BLaER1 (cell line): ENCODE data around the gene GRIFIN.
A peak's percentile ranks its signal among the peaks of the same experiment; 100 is the strongest.

Experiments used
- H3K27ac ChIP-seq: shearing (Covaris generic); formaldehyde crosslinking; 2 replicates; pipeline ENCODE4 v1.8.1; 2022
- H3K27me3 ChIP-seq: shearing (Covaris generic); formaldehyde crosslinking; 2 replicates; pipeline ENCODE4 v1.8.1; 2022
- H3K36me3 ChIP-seq: shearing (Covaris generic); formaldehyde crosslinking; 2 replicates; pipeline ENCODE4 v1.8.1; 2022
- H3K4me1 ChIP-seq: shearing (Covaris generic); formaldehyde crosslinking; 2 replicates; pipeline ENCODE4 v1.8.1; 2022
- H3K4me2 ChIP-seq: shearing (Covaris generic); formaldehyde crosslinking; 2 replicates; pipeline ENCODE4 v1.8.1; 2022
- H3K4me3 ChIP-seq: shearing (Covaris generic); formaldehyde crosslinking; 2 replicates; pipeline ENCODE4 v1.8.1; 2022
- H3K9ac ChIP-seq: shearing (Covaris generic); formaldehyde crosslinking; 2 replicates; pipeline ENCODE4 v1.8.1; 2022
- H3K9me3 ChIP-seq: shearing (Covaris generic); formaldehyde crosslinking; 2 replicates; pipeline ENCODE4 v1.8.1; 2022
- H4K20me1 ChIP-seq: shearing (Covaris generic); formaldehyde crosslinking; 2 replicates; pipeline ENCODE4 v1.8.1; 2022
- Cebpa-rat ChIP-seq: shearing (Covaris generic); IDR thresholded peaks from 2 replicates; pipeline ENCODE4 v1.8.1; 2022

GRIFIN gene

DNA sequence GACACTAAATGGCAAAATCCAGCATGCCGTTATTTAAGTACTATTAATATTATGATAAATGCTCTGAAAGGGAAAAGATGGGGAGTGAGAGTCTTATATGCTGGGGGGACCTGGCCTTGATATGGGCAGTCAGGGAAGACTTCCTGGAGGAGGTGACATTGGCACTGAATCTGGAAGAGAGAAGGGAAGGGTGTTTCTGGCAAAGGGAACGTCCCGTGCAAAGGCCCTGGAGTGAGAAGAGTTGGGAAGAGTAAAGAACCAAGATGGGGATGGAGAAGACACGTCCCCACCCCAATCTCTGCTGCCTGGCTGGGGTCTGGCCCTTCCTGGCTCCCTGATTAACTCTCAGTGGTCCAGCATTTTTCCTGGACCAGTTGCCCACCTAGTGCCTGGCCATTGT, 5.0 kb upstream of the GRIFIN start:
- Histone ChIP-seq H3K4me2 (no peak overlapping the region), H3K9me3 (no peaks in the 10 kb centered on the region; the same call in 1 of the 2 replicates), H3K27me3 (no peaks in the 10 kb centered on the region), H3K4me3 (no peak overlapping the region), H3K36me3 (no peaks in the 10 kb centered on the region), H3K9ac (no peak overlapping the region), H4K20me1 (no peaks in the 10 kb centered on the region), H3K27ac (0 out of 2 replicates have a peak overlapping the region, but pooled peaks have one; percentile 4), H3K4me1 (peaks cover 71% of the 10 kb centered on the region)
- no peak for TF ChIP-seq Cebpa-rat

DNA sequence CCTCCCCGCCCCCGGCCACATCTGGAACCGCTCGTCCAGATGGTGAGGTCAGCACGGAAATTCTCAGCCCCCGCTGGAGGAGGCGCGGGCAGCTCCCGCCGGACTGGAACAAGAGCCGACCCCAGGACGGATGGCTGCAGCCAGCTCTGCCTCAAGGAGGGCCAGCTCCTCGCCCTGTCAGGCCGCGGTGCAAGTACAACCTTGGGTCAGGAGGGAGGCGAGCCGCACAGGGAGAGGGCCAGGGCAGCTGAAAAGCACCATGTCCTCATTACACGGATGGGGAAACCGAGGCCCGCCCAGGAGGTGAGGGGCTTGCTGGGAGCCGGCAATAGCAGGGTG, 3.8 kb upstream of the GRIFIN start:
- no peak overlapping the region for H3K27ac ChIP-seq
- H3K4me3 ChIP-seq = no peak overlapping the region
- H3K4me2 ChIP-seq = peak overlapping the region; percentile 93; the same call in 1 of the 2 replicates
- no peaks in the 10 kb centered on the region; the same call in 1 of the 2 replicates for H3K9me3 ChIP-seq
- H3K27me3 ChIP-seq = no peaks in the 10 kb centered on the region
- no peaks in the 10 kb centered on the region for H4K20me1 ChIP-seq
- no peak for TF ChIP-seq Cebpa-rat
- no peak overlapping the region; the same call in 1 of the 2 replicates for H3K9ac ChIP-seq
- H3K4me1 ChIP-seq = peaks cover 70% of the 10 kb centered on the region
- H3K36me3 ChIP-seq = no peaks in the 10 kb centered on the region

DNA sequence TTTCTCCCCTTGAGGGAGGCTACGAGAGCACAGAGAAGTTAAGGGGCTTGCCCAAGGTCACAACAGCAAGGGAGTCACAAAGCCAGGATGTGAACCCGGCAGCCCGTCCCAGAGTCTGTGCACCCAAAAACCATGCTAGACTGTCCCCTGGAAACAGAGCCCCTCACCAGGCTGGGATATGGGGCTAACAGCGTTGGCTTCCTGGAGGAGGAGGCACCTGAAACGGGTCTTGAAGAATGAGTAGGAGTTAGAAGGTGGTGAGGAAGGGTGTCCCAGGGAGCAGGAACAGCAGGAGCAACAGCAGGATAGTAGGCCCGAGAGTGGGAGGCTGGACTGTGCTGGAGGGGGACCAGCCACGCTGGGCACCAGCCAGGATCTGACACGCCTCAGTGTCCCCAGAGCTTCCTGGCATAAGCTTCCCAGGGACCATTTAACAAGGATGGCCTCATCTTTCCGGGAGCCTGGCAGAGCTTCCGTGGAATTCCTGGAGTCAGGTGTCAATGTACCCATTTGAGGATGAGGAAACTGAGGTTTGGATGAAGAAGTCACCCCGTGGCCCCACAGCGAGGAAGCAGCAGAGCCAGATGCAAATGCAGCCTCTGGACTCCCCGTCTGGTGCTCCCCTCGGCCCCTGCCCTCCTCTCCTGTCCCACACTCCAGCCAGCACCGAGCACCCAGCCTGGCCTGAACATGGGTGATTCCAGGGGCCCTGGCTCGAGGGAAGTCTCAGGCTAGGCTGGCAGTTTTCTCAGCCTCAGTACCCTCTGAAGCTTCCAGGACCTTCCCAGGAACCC, 3.3 kb upstream of the GRIFIN start:
- no peak for TF ChIP-seq Cebpa-rat
- no peak overlapping the region for H3K4me3 ChIP-seq
- H3K9ac ChIP-seq = no peak overlapping the region; the same call in 1 of the 2 replicates
- no peaks in the 10 kb centered on the region for H3K27me3 ChIP-seq
- H3K27ac ChIP-seq = no peak overlapping the region
- peaks cover 69% of the 10 kb centered on the region for H3K4me1 ChIP-seq
- H3K9me3 ChIP-seq = no peaks in the 10 kb centered on the region; the same call in 1 of the 2 replicates
- H3K36me3 ChIP-seq = no peaks in the 10 kb centered on the region
- no peaks in the 10 kb centered on the region for H4K20me1 ChIP-seq
- H3K4me2 ChIP-seq = peak overlapping the region; percentile 93

DNA sequence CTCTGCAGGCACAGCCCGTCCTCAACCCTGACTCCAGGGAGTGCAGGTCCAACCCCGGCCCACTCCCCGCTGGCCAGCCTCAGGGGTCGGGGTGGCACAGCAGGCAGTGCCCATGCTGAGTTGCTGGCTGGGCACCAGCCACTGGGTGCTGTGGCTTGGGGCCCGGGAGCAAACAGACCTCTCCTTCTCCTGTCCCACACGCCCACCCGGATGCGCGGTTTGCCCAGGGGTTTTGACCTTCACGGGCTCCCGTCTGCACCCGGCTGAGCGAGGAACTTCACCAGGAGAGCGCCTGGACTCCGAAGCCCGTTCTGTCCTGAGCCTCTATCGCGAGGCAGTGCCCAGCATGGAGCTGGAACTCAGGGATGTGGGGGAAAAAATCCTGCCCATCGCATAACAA, 2.6 kb upstream of the GRIFIN start:
- Histone ChIP-seq H3K4me2 (peak overlapping the region; percentile 93), H3K4me1 (peaks cover 67% of the 10 kb centered on the region), H3K27me3 (no peaks in the 10 kb centered on the region), H3K9ac (0 out of 2 replicates have a peak overlapping the region, but pooled peaks have one; percentile 24), H3K4me3 (no peak overlapping the region), H3K9me3 (no peaks in the 10 kb centered on the region; the same call in 1 of the 2 replicates), H3K27ac (peak overlapping the region; percentile 49), H4K20me1 (no peaks in the 10 kb centered on the region), H3K36me3 (no peaks in the 10 kb centered on the region)
- no peak for TF ChIP-seq Cebpa-rat

DNA sequence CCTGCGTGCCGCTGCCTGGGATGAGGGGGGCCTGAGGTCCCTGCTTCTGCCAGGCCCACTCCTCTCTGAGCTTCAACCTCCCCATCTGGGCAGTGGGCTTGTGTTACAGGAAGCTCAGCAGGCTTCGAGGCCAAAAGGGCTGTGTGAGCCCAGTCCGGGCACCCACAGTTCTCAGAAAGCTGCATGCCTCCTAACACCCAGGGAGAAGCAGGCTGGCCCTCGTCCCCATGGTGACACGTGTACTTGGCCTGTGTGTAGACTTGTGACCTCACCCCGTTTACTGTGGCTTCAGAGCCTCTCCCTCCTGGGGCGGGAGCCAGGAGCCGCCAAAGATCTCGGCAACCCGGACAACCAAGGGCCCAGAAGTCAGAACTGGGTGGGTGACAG, 2.2 kb upstream of the GRIFIN start:
- Histone ChIP-seq H3K27me3 (no peaks in the 10 kb centered on the region), H3K27ac (peak overlapping the region; percentile 49), H3K4me1 (peaks cover 65% of the 10 kb centered on the region), H4K20me1 (no peaks in the 10 kb centered on the region), H3K9ac (peak overlapping the region; percentile 54), H3K4me2 (peak overlapping the region; percentile 93), H3K9me3 (no peaks in the 10 kb centered on the region; the same call in 1 of the 2 replicates), H3K36me3 (no peaks in the 10 kb centered on the region), H3K4me3 (peak overlapping the region; percentile 17)
- no peak for TF ChIP-seq Cebpa-rat

DNA sequence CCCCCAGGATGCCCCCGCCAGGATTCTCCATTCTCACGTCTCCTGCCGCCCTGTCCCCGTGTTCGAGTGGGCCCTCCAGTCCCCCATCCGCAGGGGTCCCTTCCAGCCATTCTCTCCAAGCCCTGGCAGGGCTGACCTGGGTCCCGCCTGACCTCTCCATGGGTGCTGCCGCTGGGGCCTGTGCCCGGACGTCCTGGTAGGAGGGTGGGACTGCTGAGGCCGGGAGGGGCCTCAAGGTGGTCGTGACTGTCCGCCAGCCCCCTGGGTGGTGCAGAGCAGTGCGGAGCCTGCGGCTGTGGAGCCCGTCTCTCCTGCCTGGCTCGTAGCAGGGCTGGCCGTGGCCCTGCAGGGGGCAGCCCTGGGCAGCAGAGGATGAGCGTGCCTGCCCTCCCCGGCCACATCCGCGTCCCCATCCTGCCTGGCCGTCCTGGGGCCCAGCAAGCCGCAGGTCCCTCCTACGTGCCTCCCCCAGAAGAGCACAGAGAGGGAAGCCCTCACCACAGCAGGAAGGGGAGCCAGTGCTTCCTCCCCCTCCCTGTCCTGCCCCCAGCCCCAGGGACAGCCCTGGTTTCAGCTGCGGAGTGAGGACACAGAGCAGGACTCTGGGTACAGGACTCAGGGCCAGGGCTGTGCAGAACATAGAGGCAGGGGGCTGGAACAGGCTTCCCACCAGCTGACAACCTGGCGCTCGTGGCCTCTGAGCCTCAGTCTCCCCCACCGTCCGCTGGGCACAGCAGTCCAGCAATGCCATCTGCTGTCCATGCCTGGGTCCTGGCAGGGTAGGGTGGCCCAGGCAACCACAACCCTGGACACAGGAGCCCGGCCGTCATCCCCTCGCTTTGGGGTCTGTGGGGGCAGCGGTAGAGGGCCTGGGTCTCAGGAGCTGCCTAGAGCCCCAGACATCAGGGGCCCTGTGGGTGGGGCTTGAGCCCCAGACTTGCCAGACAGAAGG, 1.5 kb upstream of the GRIFIN start:
- peak overlapping the region; percentile 93 for H3K4me2 ChIP-seq
- H3K4me3 ChIP-seq = peak overlapping the region; percentile 17
- no peaks in the 10 kb centered on the region for H4K20me1 ChIP-seq
- H3K9ac ChIP-seq = peak overlapping the region; percentile 54
- H3K4me1 ChIP-seq = peaks cover 67% of the 10 kb centered on the region
- peak overlapping the region; percentile 49 for H3K27ac ChIP-seq
- H3K27me3 ChIP-seq = no peaks in the 10 kb centered on the region
- TF ChIP-seq Cebpa-rat = no peak
- no peaks in the 10 kb centered on the region for H3K36me3 ChIP-seq
- no peaks in the 10 kb centered on the region for H3K9me3 ChIP-seq

DNA sequence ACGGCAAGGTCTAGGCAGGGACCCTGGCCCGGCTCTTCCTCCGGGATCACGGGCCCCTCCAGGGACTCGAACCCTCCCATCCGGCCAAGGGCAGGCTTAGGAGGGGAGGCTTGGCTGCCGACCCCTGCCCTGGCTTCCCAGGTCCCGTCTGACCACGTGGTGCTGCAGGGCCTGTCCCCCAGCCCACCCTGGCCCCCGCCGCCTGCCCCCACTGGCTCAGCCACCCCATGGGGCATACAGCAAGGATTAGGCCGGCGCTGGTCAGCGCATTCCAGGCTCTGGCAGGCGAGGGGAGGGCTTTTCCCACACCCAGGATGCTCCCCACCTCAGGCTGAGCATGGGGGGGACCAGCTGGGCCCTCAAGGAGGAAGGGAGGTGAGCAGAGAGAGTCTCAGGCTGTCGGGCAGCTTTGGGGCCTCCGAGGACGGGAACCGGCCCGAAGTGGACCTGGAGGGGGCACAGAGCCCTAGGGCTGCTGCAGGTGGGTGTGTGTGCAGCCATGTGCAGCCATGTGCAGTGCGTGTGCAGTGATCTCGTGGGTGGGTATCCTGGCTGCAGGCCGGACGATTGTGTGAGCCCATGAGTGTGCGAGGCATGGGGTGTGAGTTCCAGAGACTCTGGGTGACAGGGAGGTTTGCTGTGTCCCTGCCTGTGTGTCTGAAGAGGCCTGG, 713 bp upstream of the GRIFIN start:
- Histone ChIP-seq H3K4me2 (peak overlapping the region; percentile 93), H3K4me1 (peaks cover 71% of the 10 kb centered on the region), H3K27ac (peak overlapping the region; percentile 49; the same call in 1 of the 2 replicates), H3K9ac (peak overlapping the region; percentile 54), H3K36me3 (no peaks in the 10 kb centered on the region), H3K4me3 (peak overlapping the region; percentile 17; the same call in 1 of the 2 replicates), H3K27me3 (no peaks in the 10 kb centered on the region), H3K9me3 (no peaks in the 10 kb centered on the region), H4K20me1 (no peaks in the 10 kb centered on the region)
- no peak for TF ChIP-seq Cebpa-rat

DNA sequence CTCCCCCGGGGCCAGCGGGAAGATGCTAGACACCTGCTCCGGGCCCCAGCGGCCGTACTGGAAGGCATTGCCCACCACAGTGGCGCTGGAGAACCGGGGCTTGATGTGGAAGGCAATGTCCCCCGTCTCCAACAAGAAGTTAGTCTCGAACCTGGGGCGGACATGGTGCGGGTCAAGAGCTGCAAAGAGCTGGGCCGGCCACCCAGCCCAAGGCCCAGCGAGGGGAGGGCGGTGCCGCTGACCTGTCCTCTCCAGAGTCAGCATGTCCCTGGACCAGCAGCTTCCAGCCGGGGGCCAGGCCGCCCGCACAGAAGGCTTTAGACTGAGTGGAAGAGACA, 551 bp downstream of the GRIFIN start:
- Histone ChIP-seq H4K20me1 (no peaks in the 10 kb centered on the region), H3K4me1 (peaks cover 84% of the 10 kb centered on the region), H3K9me3 (no peaks in the 10 kb centered on the region), H3K27ac (no peak overlapping the region), H3K27me3 (no peaks in the 10 kb centered on the region), H3K9ac (no peak overlapping the region), H3K36me3 (no peaks in the 10 kb centered on the region), H3K4me2 (peak overlapping the region; percentile 61), H3K4me3 (no peak overlapping the region)
- no peak for TF ChIP-seq Cebpa-rat

DNA sequence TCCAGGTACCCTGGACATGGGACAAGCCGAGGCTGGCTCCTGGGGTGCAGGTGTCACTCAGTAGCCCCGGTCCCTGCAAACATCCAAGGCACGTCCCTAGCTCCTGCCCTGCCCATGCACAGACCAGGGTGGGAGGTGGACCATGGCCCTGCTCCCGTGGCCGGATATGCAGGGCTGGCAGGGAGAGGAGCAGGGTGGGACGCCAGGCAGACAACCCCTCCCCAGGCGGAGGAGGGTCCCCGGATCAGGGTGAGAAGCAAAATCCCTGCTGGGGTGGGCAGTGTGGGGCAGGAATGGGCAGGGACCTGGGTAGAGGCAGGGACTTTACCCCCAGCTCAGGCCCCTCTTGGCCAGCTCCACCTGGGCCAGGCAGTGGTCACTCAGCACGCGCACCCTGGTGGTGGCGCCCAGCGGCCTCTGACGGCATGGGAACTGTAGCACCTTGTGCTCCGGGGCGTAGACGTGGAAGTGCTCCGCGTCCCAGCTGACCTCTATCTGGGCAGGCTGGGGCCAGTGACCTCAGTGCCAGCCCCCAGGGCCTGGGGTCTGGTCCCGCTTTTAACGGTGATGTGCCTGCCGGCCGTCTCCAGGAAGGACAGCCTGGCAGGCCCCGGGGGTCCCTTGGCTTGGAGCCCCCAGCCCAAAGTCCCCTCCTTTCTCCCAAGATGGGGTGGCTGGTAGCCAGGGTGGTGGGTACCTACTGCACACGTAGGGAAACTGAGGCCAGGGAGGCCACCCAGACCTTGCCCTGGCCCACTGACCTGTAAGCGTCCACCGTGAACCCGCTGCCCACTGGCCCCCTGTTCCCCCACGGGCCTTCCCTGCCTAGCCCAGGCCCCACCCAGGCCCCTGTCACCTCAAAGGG, 1.2 kb downstream of the GRIFIN start:
- Histone ChIP-seq H3K9ac (no peak overlapping the region), H3K9me3 (no peaks in the 10 kb centered on the region), H3K4me3 (no peak overlapping the region), H3K4me2 (peak overlapping the region; percentile 61), H3K4me1 (peaks cover 85% of the 10 kb centered on the region), H3K27me3 (no peaks in the 10 kb centered on the region), H3K36me3 (no peaks in the 10 kb centered on the region), H4K20me1 (no peaks in the 10 kb centered on the region), H3K27ac (no peak overlapping the region)
- TF ChIP-seq Cebpa-rat = no peak
